HL-60 (cell line): ENCODE results near the gene ABHD8.
A peak's percentile ranks its signal among the peaks of the same experiment; 100 is the strongest.

Source experiments
- DNase-seq, 2 experiments: peaks; one replicate each; pipeline ENCODE4 v3.0.0-alpha.2; 2010 to 2020; ENCODE audit warnings: low read depth in 1 of 2, low spot score in 1 of 2
- H3K27ac ChIP-seq: fragments of 250-450 bp; sonication (Bioruptor Pico); replicated peaks from 2 replicates; pipeline ENCODE4 v1.5.1; 2020; ENCODE audit warnings: mild to moderate bottlenecking, moderate library complexity
- H3K27me3 ChIP-seq: fragments of 250-450 bp; sonication (Bioruptor Pico); 2 replicates; pipeline ENCODE4 v1.5.1; 2021; ENCODE audit warnings: mild to moderate bottlenecking, moderate library complexity; ENCODE audit not compliant: insufficient read depth, poor library complexity, severe bottlenecking
- H3K4me3 ChIP-seq: replicated peaks from 2 replicates; pipeline ENCODE4 v1.5.1; 2011; ENCODE audit warnings: mild to moderate bottlenecking, control low read depth, low read length; ENCODE audit not compliant: insufficient read depth
- GABPA ChIP-seq: IDR thresholded peaks from 2 replicates; pipeline ENCODE4 v1.6.1; 2012; ENCODE audit warnings: low read depth
- POLR2AphosphoS5 ChIP-seq: IDR thresholded peaks from 2 replicates; pipeline ENCODE4 v1.6.1; 2012; ENCODE audit warnings: low read depth
- SPI1 ChIP-seq: IDR thresholded peaks from 2 replicates; pipeline ENCODE4 v1.6.1; 2012; ENCODE audit warnings: low read depth, mild to moderate bottlenecking, borderline replicate concordance
- TF ChIP-seq, protein P1 (sequence below): IDR thresholded peaks from one replicate; pipeline ENCODE4 v1.5.1; 2011; ENCODE audit warnings: low read length, control low read depth, inconsistent platforms; ENCODE audit not compliant: insufficient read depth
- TF ChIP-seq, protein P2 (sequence below): IDR thresholded peaks from 2 replicates; pipeline ENCODE4 v1.6.1; 2012; ENCODE audit warnings: low read depth; ENCODE audit not compliant: insufficient replicate concordance

Gene ABHD8

DNA sequence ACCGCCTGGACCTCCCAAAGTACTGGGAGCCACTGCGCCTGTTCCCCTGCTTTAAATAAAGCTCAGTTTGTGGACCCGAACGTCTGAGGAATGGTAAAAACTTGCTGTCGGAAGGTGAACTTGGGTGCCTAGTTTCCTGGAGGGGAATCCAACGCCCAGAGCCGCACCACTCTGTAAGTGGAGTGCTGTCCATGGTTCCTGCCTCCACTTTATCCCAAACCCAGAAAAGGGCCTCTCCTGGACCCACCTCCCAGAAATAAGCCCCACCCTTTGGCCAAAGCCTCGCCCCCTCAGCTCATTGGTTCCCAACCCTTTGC is 29.1 kb upstream of the ABHD8 start:
- Histone ChIP-seq H3K27ac (no peak overlapping the region), H3K4me3 (no peak overlapping the region), H3K27me3 (peaks cover 27% of the 10 kb centered on the region)
- no peak for DNase-seq
- TF ChIP-seq SPI1: no peak
- TF ChIP-seq, protein P1, sequence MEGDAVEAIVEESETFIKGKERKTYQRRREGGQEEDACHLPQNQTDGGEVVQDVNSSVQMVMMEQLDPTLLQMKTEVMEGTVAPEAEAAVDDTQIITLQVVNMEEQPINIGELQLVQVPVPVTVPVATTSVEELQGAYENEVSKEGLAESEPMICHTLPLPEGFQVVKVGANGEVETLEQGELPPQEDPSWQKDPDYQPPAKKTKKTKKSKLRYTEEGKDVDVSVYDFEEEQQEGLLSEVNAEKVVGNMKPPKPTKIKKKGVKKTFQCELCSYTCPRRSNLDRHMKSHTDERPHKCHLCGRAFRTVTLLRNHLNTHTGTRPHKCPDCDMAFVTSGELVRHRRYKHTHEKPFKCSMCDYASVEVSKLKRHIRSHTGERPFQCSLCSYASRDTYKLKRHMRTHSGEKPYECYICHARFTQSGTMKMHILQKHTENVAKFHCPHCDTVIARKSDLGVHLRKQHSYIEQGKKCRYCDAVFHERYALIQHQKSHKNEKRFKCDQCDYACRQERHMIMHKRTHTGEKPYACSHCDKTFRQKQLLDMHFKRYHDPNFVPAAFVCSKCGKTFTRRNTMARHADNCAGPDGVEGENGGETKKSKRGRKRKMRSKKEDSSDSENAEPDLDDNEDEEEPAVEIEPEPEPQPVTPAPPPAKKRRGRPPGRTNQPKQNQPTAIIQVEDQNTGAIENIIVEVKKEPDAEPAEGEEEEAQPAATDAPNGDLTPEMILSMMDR: no peak
- no peak for TF ChIP-seq GABPA
- no peak for TF ChIP-seq POLR2AphosphoS5
- TF ChIP-seq, protein P2, sequence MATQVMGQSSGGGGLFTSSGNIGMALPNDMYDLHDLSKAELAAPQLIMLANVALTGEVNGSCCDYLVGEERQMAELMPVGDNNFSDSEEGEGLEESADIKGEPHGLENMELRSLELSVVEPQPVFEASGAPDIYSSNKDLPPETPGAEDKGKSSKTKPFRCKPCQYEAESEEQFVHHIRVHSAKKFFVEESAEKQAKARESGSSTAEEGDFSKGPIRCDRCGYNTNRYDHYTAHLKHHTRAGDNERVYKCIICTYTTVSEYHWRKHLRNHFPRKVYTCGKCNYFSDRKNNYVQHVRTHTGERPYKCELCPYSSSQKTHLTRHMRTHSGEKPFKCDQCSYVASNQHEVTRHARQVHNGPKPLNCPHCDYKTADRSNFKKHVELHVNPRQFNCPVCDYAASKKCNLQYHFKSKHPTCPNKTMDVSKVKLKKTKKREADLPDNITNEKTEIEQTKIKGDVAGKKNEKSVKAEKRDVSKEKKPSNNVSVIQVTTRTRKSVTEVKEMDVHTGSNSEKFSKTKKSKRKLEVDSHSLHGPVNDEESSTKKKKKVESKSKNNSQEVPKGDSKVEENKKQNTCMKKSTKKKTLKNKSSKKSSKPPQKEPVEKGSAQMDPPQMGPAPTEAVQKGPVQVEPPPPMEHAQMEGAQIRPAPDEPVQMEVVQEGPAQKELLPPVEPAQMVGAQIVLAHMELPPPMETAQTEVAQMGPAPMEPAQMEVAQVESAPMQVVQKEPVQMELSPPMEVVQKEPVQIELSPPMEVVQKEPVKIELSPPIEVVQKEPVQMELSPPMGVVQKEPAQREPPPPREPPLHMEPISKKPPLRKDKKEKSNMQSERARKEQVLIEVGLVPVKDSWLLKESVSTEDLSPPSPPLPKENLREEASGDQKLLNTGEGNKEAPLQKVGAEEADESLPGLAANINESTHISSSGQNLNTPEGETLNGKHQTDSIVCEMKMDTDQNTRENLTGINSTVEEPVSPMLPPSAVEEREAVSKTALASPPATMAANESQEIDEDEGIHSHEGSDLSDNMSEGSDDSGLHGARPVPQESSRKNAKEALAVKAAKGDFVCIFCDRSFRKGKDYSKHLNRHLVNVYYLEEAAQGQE: peak; percentile 81

DNA sequence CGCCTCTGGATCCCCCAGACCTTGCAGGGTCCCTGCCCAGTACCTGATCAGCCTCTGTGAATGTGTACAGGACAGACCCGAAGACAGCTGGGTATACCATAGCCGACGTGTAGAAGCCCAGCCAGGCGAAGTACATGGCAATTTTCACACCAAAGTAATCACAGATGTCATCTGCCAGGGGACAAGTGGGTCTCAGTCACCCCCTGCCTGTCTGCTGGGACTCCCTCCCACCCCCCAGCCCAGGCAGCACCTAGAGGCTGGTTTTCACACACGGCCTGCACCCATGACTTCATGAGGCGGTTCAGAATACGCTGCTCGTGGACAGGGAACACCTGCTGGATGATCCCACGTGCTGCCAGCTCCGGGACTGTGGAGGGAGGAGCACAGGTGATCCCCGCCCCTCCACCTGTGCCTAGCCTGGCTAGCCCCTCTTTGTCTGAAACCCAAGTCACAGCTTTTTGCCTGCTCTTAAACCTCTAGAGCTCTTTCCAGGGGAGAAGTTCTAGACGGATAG is 27.9 kb upstream of the ABHD8 start:
- TF ChIP-seq SPI1: no peak
- TF ChIP-seq, protein P1: no peak
- DNase-seq: no peak
- Histone ChIP-seq H3K27me3 (peaks cover 27% of the 10 kb centered on the region), H3K27ac (no peak overlapping the region), H3K4me3 (no peak overlapping the region)

DNA sequence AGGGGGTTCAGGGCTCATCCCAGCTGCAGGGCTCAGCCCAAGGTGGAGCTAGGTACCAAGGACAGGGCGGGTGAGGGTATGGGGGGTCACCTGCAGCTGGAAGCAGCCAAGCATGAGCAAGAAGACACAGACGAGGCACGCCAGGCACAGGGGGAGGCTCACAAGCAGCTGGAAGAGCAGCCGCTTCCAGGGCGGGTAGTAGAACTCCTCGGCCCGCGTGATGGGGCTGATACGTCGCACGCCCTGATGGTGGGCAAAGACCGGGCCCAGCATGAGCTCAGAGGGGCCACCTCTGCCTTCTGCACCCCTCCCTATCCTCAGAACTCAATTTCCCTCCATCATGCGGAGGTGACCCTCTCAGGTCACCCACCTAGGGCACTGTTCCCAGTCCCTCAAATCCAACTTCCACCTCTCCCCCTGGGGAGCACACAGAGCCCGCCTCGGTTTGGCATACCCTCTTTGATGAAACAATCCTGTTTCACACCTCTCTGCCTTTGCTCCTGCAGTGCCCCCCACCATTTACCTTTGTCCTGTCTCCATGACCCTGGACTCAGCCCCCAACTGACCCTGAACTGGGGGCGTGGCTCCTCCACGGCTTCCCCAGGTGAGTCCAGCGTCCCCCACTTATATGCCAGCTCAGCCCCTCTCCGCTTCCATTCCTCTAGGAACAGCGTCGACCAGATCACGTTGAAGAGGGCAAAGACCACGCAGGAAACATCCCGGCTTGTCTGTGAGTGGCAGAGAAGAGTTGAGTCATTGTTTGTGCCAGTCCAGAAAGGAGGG is 27.2 kb upstream of the ABHD8 start:
- DNase-seq: no peak
- H3K27ac ChIP-seq: no peak overlapping the region
- TF ChIP-seq GABPA: no peak
- no peak for TF ChIP-seq POLR2AphosphoS5
- TF ChIP-seq, protein P2: no peak
- TF ChIP-seq, protein P1: no peak
- no peak for TF ChIP-seq SPI1
- peaks cover 27% of the 10 kb centered on the region for H3K27me3 ChIP-seq
- no peak overlapping the region for H3K4me3 ChIP-seq
